KOPT-K1 (cell line): Measurements from ENCODE around the gene CNOT8.
"Not testable (repeated sequence)": the region's sequence is repeated elsewhere in the genome, so short reads cannot be mapped to it uniquely, and the experiment has no call there.

Experiments
- H3K27ac ChIP-seq: fragments of 200-600 bp; sonication (generic); 2 replicates; pipeline ENCODE4 v1.5.1; 2016; ENCODE audit warnings: antibody characterized with exemption, mild to moderate bottlenecking, low read depth, low read length; ENCODE audit not compliant: poor library complexity, severe bottlenecking
- H3K36me3 ChIP-seq: fragments of 200-600 bp; sonication (generic); 2 replicates; pipeline ENCODE4 v1.5.1; 2017; ENCODE audit warnings: antibody characterized with exemption, mild to moderate bottlenecking, low read length, moderate library complexity; ENCODE audit not compliant: insufficient read depth
- H3K9me3 ChIP-seq: fragments of 200-600 bp; sonication (generic); 2 replicates; pipeline ENCODE4 v1.5.1; 2017; ENCODE audit warnings: antibody characterized with exemption, low read length, mild to moderate bottlenecking; ENCODE audit not compliant: insufficient read depth, poor library complexity, severe bottlenecking

CNOT8 gene

GRCh38 chr5:154901913-154902312 lies 43.5 kb downstream of the CNOT8 start:
- Histone ChIP-seq H3K27ac (no peak overlapping the region), H3K36me3 (peaks cover 98% of the 10 kb centered on the region), H3K9me3 (no peaks in the 10 kb centered on the region)

GRCh38 chr5:154905601-154906000 lies 47.2 kb downstream of the CNOT8 start:
- peaks cover 98% of the 10 kb centered on the region for H3K36me3 ChIP-seq
- not testable (repeated sequence) for H3K9me3 ChIP-seq, H3K27ac ChIP-seq

- H3K9me3 ChIP-seq, result no peaks in the 10 kb centered on the region
- peaks cover 97% of the 10 kb centered on the region for H3K36me3 ChIP-seq
- H3K27ac ChIP-seq, result no peak overlapping the region
Observed at GRCh38 chr5:154916874-154917273, 58.4 kb downstream of the CNOT8 start.

GRCh38 chr5:154917757-154918156 lies 59.3 kb downstream of the CNOT8 start:
- Histone ChIP-seq H3K9me3 (no peaks in the 10 kb centered on the region), H3K36me3 (peaks cover 94% of the 10 kb centered on the region), H3K27ac (no peak overlapping the region)

- Histone ChIP-seq H3K27ac (no peak overlapping the region), H3K36me3 (peaks cover 94% of the 10 kb centered on the region)
Observed at GRCh38 chr5:154923441-154924430, 65.3 kb downstream of the CNOT8 start.

More at GRCh38 chr5:154923441-154924430, 65.3 kb downstream of the CNOT8 start:
- no peaks in the 10 kb centered on the region for H3K9me3 ChIP-seq
